Neutrophil (primary cell): ENCODE results near the gene GRAMD4.

Experiments used
- H3K27ac ChIP-seq: fragments of 200-600 bp; sonication (generic); 2 replicates; pipeline ENCODE4 v1.5.1; 2016; ENCODE audit warnings: mild to moderate bottlenecking, moderate library complexity
- H3K27me3 ChIP-seq: fragments of 200-600 bp; sonication (generic); 2 replicates; pipeline ENCODE4 v1.6.0; 2016; ENCODE audit warnings: mild to moderate bottlenecking
- H3K36me3 ChIP-seq: fragments of 200-600 bp; sonication (generic); 2 replicates; pipeline ENCODE4 v1.5.1; 2017
- H3K4me1 ChIP-seq, 2 experiments: fragments of 200-600 bp in 1 of 2; sonication (generic) in 1 of 2; 1 replicate in 1 of 2; 2 replicates in 1 of 2; pipeline versions ENCODE4 v1.5.1 to v1.6.1; 2013 to 2016; ENCODE audit warnings: low read depth in 1 of 2, low read length in 1 of 2, mild to moderate bottlenecking in 1 of 2, moderate library complexity in 1 of 2; ENCODE audit not compliant: control insufficient read depth in 1 of 2, insufficient read depth in 1 of 2
- H3K4me3 ChIP-seq, 2 experiments: fragments of 200-600 bp in 1 of 2; sonication (generic) in 1 of 2; 1 replicate in 1 of 2; 2 replicates in 1 of 2; pipeline ENCODE4 v1.5.1; 2013 to 2016; ENCODE audit warnings: low read depth in 1 of 2, low read length in 1 of 2, mild to moderate bottlenecking in 1 of 2, moderate library complexity in 1 of 2
- H3K9me3 ChIP-seq: fragments of 200-600 bp; sonication (generic); 2 replicates; pipeline ENCODE4 v1.5.1; 2016
- CTCF ChIP-seq: fragments of 200-600 bp; sonication (generic); IDR thresholded peaks from 2 replicates; pipeline ENCODE4 v1.5.1; 2016; ENCODE audit warnings: antibody characterized with exemption

GRAMD4 gene

GRCh38 chr22:46721501-46722085 is 101.4 kb downstream of the GRAMD4 start:
- Histone ChIP-seq H3K27me3 (no peaks in the 10 kb centered on the region), H3K9me3 (no peaks in the 10 kb centered on the region), H3K36me3 (peaks cover 84% of the 10 kb centered on the region), H3K4me3 (no peak overlapping the region), H3K27ac (no peak overlapping the region), H3K4me1 (no peaks in the 10 kb centered on the region)
- TF ChIP-seq CTCF = no peak

- peaks cover 79% of the 10 kb centered on the region for H3K36me3 ChIP-seq
- H3K9me3 ChIP-seq = no peaks in the 10 kb centered on the region
- no peaks in the 10 kb centered on the region for H3K4me1 ChIP-seq
- H3K27me3 ChIP-seq = no peaks in the 10 kb centered on the region
- H3K4me3 ChIP-seq = no peak overlapping the region
- TF ChIP-seq CTCF = no peak
- H3K27ac ChIP-seq = no peak overlapping the region
Measured at GRCh38 chr22:46723882-46724281, 103.7 kb downstream of the GRAMD4 start.

GRCh38 chr22:46725096-46725495 is 104.9 kb downstream of the GRAMD4 start:
- Histone ChIP-seq H3K4me3 (no peak overlapping the region), H3K36me3 (peaks cover 75% of the 10 kb centered on the region), H3K27me3 (no peaks in the 10 kb centered on the region), H3K4me1 (no peaks in the 10 kb centered on the region), H3K9me3 (no peaks in the 10 kb centered on the region), H3K27ac (no peak overlapping the region)
- no peak for TF ChIP-seq CTCF

GRCh38 chr22:46726066-46726985 is 106.1 kb downstream of the GRAMD4 start:
- peaks cover 70% of the 10 kb centered on the region for H3K36me3 ChIP-seq
- H3K4me1 ChIP-seq = no peaks in the 10 kb centered on the region
- no peak for TF ChIP-seq CTCF
- no peaks in the 10 kb centered on the region for H3K9me3 ChIP-seq
- no peak overlapping the region for H3K4me3 ChIP-seq
- no peaks in the 10 kb centered on the region for H3K27me3 ChIP-seq
- no peak overlapping the region for H3K27ac ChIP-seq

- H3K27me3 ChIP-seq = no peaks in the 10 kb centered on the region
- no peak for TF ChIP-seq CTCF
- H3K4me3 ChIP-seq = no peak overlapping the region
- H3K36me3 ChIP-seq = peaks cover 70% of the 10 kb centered on the region
- no peaks in the 10 kb centered on the region for H3K4me1 ChIP-seq
- H3K27ac ChIP-seq = no peak overlapping the region
- no peaks in the 10 kb centered on the region for H3K9me3 ChIP-seq
Measured at GRCh38 chr22:46726986-46727317, 106.8 kb downstream of the GRAMD4 start.
